Effector CD4-positive, alpha-beta T cell (primary cell): ENCODE results near the gene CPA2. TPM values are rescaled to one million over a fixed set of nuclear protein-coding genes. Genes with fewer than 3 reads are reported as not detected.
"Not testable (repeated sequence)": the region's sequence is repeated elsewhere in the genome, so short reads cannot be mapped to it uniquely, and the experiment has no call there.

Source experiments
- DNase-seq: peaks from one replicate; pipeline ENCODE4 v3.0.0-alpha.2; 2020
- total RNA-seq: gene quantifications from one replicate; lab custom pipeline; 2026; lab: John Stamatoyannopoulos, UW

CPA2 gene
- total RNA-seq, result not detected

GRCh38 chr7:130266258-130266960 is at the start of gene CPA2:
CPA2 (plus strand) TSS chr7:130266863; CDS start chr7:130266882, 19 bp downstream.
- DNase-seq, result no peak

DNA sequence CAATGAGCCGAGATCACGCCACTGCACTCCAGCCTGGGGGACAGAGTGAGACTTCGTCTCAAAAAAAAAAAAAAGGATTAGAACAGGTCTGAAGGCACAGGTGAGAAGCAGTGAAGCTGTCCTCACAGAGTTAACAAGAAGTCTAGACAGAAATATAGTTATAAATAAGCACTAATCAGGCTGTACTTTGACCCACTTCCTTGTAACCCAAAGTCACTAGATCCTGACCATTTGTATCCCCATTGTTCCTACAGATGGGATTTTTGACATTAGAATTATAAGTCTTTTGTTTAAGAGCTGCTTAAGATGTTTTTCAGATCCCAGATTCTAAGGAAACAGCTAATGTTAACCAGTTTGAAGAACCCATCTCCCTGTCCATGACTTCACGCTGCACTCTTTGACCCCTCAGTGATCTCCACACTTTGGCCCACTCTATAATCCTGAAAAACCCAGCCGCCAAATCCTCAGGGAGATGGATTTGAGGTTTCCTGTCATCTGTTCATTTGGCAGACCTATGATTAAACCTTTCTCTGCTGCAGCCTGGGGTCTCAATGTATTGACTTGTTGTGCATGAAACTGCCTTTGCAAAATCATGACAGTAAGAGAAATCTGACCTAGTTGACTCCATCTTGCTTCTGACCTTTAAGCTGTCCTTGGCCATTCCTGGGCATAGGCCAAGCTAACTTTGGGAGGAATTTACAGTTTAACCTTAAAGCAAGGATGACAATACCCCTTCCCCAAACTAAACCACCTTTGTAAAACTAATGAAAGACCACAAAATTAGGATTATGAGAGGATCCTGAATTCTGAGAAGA is 47.6 kb upstream of the CPA2 start:
- no peak for DNase-seq

DNA sequence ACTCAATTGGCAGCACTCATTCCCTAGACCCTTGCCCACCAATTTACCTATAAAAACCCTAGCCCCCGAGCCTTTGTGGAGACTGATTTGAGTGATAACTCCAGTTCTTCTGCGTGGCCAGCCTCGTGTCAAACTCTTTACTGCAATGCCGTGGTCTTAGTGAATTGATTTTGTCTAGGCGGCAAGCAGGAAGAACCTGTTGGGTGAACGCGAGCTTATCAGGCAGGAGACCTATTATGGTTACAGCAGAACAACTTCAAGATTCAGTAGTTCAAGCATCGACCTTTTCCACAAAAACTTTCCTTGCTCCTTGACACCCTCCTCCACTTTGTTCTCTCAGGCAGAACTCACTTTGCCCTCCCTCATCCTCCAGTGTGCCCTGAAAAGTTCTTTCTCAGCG is 46.8 kb upstream of the CPA2 start:
- no peak for DNase-seq

GRCh38 chr7:130221746-130222145 is 44.9 kb upstream of the CPA2 start:
- no peak for DNase-seq

GRCh38 chr7:130223646-130224045 is 43.0 kb upstream of the CPA2 start:
- no peak for DNase-seq

GRCh38 chr7:130224210-130224609 is 42.5 kb upstream of the CPA2 start:
- no peak for DNase-seq

GRCh38 chr7:130224923-130225322 is 41.7 kb upstream of the CPA2 start:
- DNase-seq, result not testable (repeated sequence)

DNA sequence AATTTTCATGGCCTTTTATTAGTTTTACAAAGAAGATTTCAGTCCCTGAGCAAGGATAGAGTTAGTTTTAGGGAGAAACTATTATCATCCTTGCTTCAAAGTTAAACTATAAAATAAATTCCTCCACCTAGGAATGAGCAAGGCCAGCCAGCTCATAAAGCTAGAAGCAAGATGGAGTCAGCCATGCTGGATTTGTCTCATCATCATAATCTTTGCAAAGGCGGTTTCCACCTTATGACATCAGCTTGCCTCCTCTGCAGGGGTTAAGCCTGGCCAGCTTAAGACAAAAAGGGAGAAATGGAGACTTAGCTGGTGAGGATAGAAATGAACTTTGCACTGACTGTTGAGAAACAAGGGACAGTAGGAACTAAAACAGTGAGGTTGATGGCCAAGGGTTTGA is 40.3 kb upstream of the CPA2 start:
- DNase-seq, result no peak

GRCh38 chr7:130227883-130228575 is 38.6 kb upstream of the CPA2 start:
- DNase-seq, result no peak

GRCh38 chr7:130228840-130229502 is 37.7 kb upstream of the CPA2 start:
- no peak for DNase-seq

GRCh38 chr7:130229981-130230380 is 36.7 kb upstream of the CPA2 start:
- not testable (repeated sequence) for DNase-seq

DNA sequence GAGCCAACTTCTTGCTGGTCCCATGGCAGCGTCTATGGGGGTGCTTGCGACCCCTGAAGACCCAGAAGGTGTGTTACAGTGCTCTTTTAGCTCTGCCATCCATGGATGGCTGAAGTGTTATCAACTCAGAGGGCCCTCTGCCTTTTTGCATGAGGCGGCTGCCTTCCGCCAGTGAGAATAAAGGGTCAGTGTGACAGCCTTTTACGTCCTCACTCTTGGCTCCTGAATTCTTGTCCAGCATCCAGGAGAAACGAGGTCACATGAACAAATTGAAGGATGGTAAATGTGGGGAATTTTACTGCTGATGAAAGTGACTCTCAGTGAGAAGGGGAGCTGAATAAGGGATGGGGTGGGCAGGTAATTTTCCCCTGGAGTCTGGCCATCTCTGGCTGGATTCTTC is 34.9 kb upstream of the CPA2 start:
- DNase-seq, result no peak

DNA sequence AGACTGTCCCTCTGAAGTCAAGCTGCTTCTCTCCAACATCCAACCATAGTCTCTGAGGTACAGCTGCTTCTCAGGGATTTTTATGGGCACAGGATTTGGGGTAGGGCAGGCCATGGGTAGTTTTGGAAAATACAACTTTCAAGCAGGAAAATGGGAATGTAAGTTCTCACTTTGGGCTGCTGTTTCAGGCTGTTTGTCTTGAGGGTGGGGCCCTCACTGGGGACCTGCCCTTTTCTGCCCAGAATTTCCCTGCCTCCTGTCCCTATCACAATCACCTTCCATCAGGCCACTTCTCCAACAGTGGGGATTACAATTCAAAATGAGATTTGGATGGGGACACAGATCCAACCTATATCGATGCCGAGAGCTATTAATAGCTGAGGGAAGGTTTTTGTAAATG is 34.5 kb upstream of the CPA2 start:
- no peak for DNase-seq

- no peak for DNase-seq
Measured at GRCh38 chr7:130234078-130234477, 32.6 kb upstream of the CPA2 start.

DNA sequence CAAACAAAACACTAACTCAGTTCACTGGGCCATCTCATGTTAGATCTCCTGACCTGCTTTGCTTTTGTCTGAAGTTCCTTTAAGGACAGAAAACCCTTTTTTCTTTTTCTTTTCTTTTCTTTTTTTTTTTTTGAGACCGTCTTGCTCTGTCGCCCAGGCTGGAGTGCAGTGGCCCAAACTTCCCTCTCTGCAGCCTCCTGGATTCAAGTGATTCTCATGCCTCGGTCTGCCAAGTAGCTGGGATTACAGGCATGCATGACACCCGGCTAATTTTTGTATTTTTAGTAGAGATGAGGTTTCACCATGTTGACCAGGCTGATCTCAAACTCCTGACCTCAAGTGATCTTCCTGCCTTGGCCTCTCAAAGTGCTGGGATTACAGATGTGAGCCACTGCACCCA is 30.3 kb upstream of the CPA2 start:
- not testable (repeated sequence) for DNase-seq

GRCh38 chr7:130240240-130240639 is 26.4 kb upstream of the CPA2 start:
- DNase-seq, result no peak

- DNase-seq, result peak; percentile 29
Measured at GRCh38 chr7:130242198-130243014, 24.3 kb upstream of the CPA2 start.

DNA sequence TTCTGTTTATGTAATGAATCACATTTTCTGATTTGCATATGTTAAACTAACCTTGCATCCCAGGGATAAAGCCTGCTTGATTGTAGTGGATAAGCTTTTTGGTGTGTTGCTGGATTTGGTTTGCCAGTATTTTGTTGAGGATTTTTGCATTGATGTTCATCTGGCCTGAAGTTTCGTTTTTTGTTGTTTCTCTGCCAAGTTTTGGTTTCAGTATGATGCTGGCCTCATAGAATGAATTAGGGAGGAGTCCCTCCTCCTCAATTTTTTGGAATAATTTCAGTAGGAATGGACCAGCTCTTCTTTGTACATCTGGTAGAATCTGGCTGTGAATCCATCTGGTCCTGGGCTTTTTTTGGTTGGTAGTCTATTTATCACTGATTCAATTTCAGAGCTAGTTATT is 23.2 kb upstream of the CPA2 start:
- DNase-seq, result not testable (repeated sequence)

DNA sequence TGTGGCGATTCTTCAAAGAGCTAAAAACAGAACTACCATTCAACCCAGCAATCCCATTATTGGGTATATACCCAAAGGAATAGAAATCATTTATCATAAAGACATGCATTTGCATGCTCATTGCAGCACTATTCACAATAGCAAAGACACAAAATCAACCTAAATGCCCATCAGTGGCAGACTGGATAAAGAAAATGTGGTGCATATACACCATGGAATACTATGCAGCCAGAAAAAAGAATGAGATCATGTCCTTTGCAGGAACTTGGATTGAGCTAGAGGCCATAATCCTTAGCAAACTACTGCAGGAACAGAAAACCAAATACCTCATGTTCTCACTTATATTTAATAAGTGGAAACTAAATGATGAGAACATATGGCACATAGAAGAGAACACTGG is 20.2 kb upstream of the CPA2 start:
- not testable (repeated sequence) for DNase-seq

DNA sequence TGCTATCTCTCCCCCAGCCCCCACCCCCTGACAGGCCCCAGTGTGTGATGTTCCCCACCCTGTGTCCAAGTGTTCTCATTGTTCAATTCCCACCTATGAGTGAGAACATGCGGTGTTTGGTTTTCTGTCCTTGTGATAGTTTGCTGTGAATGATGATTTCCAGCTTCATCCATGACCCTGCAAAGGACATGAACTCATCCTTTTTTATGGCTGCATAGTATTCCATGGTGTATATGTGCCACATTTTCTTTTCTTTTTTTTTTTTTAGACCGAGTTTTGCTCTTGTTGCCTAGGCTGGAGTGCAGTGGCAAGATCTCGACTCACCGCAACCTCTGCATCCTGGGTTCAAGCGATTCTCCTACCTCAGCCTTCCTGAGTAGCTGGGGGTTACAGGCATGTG is 17.8 kb upstream of the CPA2 start:
- DNase-seq, result not testable (repeated sequence)

DNA sequence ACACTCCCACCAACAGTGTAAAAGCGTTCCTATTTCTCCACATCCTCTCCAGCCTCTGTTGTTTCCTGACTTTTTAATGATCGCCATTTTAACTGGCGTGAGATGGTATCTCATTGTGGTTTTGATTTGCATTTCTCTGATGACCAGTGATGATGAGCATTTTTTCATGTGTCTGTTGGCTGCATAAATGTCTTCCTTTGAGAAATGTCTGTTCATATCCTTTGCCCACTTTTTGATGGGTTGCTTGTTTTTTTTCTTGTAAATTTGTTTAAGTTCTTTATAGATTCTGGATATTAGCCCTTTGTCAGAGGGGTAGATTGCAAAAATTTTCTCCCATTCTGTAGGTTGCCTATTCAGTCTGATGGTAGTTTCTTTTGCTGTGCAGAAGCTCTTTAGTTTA is 17.0 kb upstream of the CPA2 start:
- not testable (repeated sequence) for DNase-seq

DNA sequence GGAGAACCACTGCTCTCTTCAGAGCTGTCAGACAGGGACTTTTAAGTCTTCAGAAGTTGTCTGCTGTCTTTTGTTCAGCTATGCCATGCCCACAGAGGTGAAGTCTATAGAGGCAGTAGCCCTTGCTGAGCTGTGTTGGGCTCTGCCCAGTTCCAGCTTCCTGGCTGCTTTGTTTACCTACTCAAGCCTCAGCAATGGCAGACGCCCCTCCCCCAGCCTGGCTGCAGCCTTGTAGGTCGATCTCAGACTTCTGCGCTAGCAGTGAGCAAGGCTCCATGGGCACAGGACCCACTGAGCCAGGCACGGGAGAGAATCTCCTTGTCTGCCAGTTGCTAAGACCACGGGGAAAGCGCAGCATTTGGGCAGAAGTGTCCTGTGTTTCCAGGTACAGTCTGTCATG is 12.1 kb upstream of the CPA2 start:
- no peak for DNase-seq
